GM20431 (cell line): ENCODE data around the gene KPNB1.

Experiments used
- in situ Hi-C: fragments of 300-500 bp; cut with MseI, MboI; formaldehyde crosslinking; loops from one replicate; pipeline ENCODE4 v1.15.0; 2020; ENCODE audit warnings: low sequenced_read_pairs; ENCODE audit not compliant: unreplicated experiment

Gene KPNB1

DNA sequence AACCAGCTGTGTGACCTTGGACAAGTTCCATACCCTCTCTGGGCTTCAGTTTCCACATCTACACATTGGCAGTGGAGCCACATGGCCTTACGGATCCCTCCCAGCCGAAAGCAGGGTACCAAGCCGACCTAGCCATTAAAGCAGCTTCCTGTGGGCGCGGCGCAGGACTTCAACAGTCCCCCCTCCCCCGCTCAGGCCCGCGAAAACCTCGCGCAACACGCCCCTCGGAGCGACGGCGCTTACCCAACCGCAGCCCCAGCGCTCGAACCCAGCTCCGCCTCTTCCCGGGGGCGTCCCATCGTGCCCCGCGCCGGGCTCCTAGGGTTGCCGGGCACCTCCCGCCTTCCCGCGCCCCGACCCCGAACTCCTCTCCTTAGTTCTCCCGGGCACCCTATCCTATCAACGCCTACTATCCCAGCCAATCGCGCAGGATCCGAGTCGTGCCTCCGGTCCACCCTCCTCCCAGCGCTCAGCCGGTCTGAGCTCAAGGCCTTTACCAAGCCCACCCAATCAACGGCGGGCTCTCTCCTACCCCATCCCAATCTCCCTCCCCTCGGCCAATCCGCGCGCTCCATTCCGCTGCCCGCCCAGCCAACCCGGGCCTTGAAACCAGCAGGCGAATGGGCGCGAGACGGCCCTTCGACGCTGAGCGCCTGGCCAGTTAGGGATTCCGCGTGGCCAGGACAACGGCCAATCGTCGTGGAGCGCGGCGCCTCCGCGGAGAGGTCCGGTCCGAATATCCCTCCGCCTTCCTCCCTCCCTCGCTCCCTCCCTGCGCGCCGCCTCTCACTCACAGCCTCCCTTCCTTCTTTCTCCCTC is at the start of gene KPNB1:
Gene KPNB1, plus strand, starts transcription at position 767 of the 819 bp plus-strand sequence. CDS start 326 bp downstream, outside the sequence.
- in situ Hi-C loops = no loop called here

DNA sequence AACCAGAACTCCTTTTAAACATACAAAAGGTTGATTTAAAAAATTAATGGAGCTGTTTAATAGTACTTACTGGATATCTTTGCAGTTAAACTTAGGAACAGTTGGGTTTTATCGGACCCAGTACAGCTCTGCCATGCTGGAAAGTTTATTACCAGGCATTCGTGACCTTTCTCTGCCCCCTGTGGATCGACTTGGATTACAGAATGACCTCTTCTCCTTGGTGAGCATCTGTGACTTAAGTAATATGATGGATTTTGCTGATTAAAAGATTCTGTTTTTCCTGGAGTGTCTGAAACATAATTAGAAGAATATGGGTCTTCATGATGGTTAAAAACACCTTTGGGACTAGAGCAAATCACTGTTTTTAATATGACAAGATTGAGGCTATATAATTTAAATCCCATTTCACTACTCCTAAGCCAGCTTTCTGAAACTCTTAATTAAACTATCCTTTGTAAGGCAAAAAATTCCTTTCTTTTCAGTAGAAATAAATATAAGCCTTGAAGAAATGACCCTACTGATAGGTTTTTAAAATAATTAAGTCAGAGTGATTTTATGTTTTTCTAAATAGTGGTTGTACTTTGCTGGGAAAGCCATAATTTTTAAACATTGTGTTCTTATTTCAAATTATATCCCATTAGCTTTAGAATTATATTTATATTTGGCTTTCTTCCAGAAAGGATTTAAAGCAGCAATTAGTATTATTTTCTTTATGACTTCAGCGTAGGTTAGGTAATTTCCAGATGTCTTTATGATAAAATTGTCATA is 45.7 kb upstream of the KPNB1 start:
- in situ Hi-C loops = loop anchor here (25.0 kb wide), 2 partner anchors 117 to 367 kb away; no protein-coding TSS in a partner anchor

GRCh38 chr17:47604598-47604927 is 45.2 kb upstream of the KPNB1 start:
- in situ Hi-C loops = loop anchor here (25.0 kb wide), 2 partner anchors 117 to 367 kb away; no protein-coding TSS in a partner anchor

DNA sequence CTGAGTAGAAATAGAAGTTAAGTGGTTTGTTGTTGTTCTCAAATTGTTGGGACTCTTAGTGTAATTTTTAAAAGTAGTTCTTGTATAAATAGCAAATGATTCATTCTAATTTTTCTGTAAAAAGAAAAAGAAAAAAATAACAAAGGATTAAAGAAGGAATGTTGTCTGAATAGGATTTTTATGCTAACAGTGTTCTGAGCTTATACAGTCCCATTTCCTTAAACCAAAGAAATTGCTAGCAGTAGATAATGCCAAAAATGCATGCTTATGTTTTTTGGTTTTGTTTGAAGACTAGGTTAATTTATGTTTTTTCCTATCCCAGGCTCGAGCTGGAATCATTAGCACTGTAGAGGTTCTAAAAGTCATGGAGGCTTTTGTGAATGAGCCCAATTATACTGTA is 44.7 kb upstream of the KPNB1 start:
- in situ Hi-C loops = loop anchor here (25.0 kb wide), 2 partner anchors 118 to 368 kb away; no protein-coding TSS in a partner anchor

- in situ Hi-C loops = loop anchor here (25.0 kb wide), 2 partner anchors 120 to 370 kb away; no protein-coding TSS in a partner anchor
Measured at GRCh38 chr17:47607481-47607880, 42.2 kb upstream of the KPNB1 start.

DNA sequence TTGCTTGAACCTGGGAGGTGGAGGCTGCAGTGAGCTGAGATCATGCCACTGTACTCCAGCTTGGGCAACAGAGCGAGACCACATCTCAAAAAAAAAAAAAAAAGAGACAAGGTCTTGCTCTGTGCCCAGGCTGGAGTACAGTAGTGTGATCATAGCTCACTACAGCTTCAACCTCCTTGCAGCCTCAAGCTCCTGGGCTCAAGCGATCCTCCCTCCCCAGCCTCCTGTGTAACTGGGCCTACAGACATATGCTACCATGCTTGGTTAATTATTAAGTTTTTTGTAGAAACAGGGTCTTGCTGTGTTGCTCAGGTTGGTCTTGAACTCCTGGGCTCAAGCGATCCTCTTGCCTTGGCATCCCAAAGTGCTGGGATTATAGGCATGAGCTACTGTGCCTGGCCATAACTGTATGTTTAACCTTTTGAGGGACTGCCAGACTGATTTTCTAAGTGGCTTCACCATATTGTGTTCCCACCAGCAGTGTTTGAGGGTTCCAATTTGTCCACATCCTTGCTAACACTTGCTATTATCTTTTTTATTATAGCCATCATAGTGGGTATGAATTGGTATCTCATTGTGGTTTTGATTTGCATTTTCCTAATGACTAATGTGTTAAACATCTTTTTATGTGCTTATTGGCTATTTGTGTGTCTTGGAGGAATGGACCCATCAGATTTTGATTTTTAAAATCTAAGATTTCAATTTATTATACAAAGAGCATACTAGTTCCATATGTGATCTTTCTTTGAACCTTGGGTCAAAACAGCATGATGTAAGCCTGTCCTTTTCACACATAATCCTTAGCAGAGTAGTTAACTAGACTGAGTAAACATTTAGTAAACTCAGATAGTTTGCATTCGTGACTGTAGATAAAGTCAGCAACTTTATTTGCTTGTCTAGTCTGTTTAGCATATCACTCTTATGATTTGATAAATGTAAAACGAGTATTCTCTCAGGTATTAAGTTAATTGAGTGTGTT is 38.1 kb upstream of the KPNB1 start:
- in situ Hi-C loops = loop anchor here (25.0 kb wide), 2 partner anchors 124 to 374 kb away; no protein-coding TSS in a partner anchor

DNA sequence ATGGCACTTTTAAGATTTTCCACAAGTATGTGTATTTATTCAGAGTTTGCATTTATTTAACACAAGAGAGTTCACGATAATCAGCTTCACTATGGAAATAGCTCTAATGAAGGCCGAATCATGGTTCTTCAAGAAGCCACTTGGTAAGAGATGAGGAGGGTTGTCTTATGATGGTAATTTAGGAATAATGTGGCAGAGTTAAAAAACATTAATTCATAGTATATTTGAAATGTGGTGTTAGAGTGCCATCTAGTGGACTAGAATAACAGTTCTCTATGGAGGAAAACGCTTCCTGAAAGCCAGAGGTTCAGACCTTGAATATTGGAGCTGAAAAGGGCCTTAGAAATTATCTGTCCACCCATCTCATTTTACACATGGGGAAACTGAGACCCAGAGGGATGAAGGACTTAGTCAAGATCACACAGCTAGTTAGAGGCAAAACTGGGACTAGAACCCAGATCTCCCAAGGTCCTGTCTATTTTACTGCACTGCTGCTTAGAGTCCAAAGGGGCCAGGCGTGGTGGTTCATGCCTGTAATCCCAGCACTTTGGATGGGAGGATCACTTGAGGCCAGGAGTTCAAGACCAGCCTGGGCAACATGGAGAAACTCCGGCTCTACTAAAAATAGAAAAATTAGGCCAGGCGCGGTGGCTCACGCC is 33.8 kb upstream of the KPNB1 start:
- in situ Hi-C loops = loop anchor here (25.0 kb wide), 2 partner anchors 129 to 379 kb away; no protein-coding TSS in a partner anchor

- in situ Hi-C loops = loop anchor here (25.0 kb wide), 2 partner anchors 131 to 381 kb away; no protein-coding TSS in a partner anchor
Measured at GRCh38 chr17:47618410-47618809, 31.3 kb upstream of the KPNB1 start.

GRCh38 chr17:47620503-47621245 is 29.0 kb upstream of the KPNB1 start:
- in situ Hi-C loops = loop anchor here (25.0 kb wide), 2 partner anchors 133 to 383 kb away; no protein-coding TSS in a partner anchor

DNA sequence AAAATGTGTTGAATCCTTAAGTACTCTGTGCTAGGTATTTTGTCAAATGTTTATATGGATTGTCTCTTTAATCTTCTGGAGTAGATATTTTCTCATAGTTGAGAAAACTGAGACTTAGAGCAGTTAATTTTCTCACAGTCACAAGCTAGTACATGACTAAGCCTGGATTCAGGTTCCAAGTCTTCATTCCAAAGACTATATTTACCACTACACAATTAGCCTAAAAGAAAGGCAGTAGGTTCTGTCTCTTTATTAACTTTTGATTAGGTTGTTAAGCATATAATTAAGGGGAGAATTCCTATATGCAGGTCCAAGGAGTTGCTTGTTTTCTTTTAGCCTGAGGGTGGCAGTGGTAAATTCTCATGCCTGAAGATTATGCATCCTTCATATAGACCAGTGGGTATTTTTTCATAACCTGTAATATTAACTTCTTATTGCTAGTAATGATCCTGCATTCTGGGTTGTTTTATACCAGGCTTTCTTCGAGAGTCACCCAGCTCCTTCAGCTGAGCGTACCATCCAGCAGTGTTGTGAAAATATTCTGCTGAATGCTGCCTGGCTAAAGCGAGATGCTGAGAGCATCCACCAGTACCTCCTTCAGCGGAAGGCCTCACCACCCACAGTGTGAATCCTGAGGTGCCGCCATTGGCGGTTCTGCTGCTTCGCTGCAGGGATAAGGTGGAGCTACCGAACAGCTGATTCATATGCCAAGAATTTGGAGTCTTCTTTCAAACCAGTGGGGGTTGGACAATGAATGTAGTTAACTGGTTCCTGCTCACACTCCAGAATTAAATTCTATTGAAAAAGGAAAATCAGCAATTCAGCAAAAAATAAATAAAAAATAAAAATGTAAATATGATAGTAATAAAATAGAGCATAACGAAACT is 28.2 kb upstream of the KPNB1 start:
- in situ Hi-C loops = loop anchor here (25.0 kb wide), 2 partner anchors 134 to 384 kb away; no protein-coding TSS in a partner anchor

DNA sequence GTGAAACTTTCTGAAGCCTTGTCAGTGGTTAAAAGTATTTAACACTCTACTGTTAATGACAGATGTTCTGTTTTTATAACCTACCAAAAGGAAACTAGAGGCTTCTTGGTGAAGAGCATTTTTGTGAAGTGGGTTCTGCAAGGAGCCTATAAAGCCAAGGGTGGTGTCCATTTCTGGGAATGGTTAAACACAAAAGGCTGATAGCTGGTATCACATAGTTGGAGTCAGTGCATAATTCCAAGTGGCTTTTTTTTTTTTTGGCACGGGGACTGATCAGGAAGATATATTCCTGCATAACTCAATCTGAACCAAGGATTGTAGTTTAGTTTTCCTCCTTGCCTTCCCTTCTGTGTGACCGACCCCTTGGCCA is 27.6 kb upstream of the KPNB1 start:
- in situ Hi-C loops = loop anchor here (25.0 kb wide), 2 partner anchors 135 to 385 kb away; no protein-coding TSS in a partner anchor

- in situ Hi-C loops = loop anchor here (25.0 kb wide), 2 partner anchors 137 to 387 kb away; no protein-coding TSS in a partner anchor
Measured at GRCh38 chr17:47624727-47625068, 25.0 kb upstream of the KPNB1 start.

DNA sequence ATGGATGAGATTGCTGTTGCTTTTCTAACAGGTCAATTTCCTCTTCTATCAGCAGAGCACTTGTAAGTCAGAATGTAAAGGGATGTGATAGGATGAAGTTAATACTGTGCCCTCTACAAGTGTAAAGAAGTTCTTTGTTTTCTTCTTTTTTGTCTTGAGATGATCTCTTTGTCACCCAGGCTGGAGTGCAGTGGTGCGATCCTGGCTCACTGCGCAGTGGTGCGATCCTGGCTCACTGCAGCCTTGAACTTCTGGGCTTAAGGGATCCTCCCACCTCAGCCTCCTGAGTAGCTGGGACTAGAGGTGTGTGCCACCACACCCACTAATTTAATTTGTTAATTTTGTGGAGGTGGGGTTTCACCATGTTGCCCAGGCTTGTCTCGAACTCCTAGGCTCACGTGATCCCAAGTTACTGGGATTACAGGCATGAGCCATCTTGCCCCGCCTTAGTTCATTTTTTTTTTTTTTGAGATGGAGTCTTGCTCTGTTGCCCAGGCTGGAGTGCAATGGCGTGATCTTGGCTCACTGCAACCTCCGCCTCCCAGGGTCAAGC is 21.6 kb upstream of the KPNB1 start:
- in situ Hi-C loops = no loop called here

- in situ Hi-C loops = no loop called here
Measured at GRCh38 chr17:47629826-47630225, 19.9 kb upstream of the KPNB1 start.

- in situ Hi-C loops = no loop called here
Measured at GRCh38 chr17:47630614-47631013, 19.1 kb upstream of the KPNB1 start.

DNA sequence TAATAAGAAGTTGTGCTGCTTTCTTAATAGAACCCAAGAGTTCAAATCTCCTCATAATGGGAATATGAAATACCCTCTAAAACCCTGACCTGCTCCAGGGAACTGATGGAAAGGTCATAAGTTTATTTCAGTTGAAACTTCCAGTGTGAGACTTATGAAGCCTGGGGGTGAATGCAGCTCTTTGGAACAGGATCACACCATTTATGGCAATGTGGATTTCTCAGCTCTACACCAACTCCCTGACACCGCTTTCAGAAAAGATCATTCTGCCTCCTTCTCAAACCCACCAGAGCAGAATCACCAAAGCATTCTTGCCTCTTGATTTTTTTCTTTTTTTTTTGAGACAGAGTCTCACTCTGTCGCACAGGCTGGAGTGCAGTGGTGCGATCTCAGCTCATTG is 16.7 kb upstream of the KPNB1 start:
- in situ Hi-C loops = no loop called here

GRCh38 chr17:47633996-47634395 is 15.7 kb upstream of the KPNB1 start:
- in situ Hi-C loops = no loop called here
